SK-N-SH treated with all-trans-retinoic acid at 6 μM for 48 hours (cell line): ENCODE measurements around the gene CLNK.

Source experiments
- BACH2 ChIP-seq: fragments of 250-450 bp; sonication (Bioruptor Pico); IDR thresholded peaks from 2 replicates; pipeline ENCODE4 v1.9.0; 2021; ENCODE audit warnings: mild to moderate bottlenecking, borderline replicate concordance
- SNAI2 ChIP-seq: fragments of 250-450 bp; sonication (Bioruptor Pico); IDR thresholded peaks from 2 replicates; pipeline ENCODE4 v1.5.0; 2020; ENCODE audit warnings: mild to moderate bottlenecking, moderate library complexity
- TOX ChIP-seq: fragments of 250-450 bp; sonication (Bioruptor Pico); IDR thresholded peaks from 2 replicates; pipeline ENCODE4 v1.8.0; 2021; ENCODE audit warnings: mild to moderate bottlenecking, moderate library complexity, borderline replicate concordance
- TF ChIP-seq, protein P1 (sequence below): fragments of 250-450 bp; sonication (Bioruptor Pico); IDR thresholded peaks from 2 replicates; pipeline ENCODE4 v1.8.0; 2021; ENCODE audit warnings: low read depth, mild to moderate bottlenecking, moderate library complexity, borderline replicate concordance

DNA sequence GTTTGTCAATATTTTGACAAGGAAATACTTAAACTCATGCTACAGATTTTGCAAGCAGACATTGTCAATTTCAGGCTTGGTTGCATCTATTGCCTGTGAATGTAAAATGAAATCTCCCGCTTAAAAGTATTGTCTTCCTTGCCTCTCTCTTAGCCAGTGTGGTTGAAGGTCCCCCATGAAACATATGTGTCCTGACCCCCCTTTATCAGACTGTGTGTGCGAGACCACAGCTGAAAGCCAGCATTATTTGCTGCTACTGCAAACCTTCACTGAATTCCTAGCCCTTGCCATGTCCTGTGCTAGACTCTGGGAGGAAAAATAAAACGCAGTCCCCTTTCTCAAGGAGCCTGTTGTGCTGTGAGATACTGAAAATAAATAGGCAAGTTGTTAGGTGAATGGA, 16.6 kb upstream of the CLNK start:
- TF ChIP-seq TOX (CRISPR knock-in tag) (no peak), SNAI2 (CRISPR knock-in tag) (no peak), BACH2 (CRISPR knock-in tag) (no peak)
- TF ChIP-seq, protein P1, sequence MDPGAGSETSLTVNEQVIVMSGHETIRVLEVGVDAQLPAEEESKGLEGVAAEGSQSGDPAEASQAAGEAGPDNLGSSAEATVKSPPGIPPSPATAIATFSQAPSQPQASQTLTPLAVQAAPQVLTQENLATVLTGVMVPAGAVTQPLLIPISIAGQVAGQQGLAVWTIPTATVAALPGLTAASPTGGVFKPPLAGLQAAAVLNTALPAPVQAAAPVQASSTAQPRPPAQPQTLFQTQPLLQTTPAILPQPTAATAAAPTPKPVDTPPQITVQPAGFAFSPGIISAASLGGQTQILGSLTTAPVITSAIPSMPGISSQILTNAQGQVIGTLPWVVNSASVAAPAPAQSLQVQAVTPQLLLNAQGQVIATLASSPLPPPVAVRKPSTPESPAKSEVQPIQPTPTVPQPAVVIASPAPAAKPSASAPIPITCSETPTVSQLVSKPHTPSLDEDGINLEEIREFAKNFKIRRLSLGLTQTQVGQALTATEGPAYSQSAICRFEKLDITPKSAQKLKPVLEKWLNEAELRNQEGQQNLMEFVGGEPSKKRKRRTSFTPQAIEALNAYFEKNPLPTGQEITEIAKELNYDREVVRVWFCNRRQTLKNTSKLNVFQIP (CRISPR knock-in tag) = no peak
